ENCODE results near the gene YKT6.

Gene YKT6

DNA sequence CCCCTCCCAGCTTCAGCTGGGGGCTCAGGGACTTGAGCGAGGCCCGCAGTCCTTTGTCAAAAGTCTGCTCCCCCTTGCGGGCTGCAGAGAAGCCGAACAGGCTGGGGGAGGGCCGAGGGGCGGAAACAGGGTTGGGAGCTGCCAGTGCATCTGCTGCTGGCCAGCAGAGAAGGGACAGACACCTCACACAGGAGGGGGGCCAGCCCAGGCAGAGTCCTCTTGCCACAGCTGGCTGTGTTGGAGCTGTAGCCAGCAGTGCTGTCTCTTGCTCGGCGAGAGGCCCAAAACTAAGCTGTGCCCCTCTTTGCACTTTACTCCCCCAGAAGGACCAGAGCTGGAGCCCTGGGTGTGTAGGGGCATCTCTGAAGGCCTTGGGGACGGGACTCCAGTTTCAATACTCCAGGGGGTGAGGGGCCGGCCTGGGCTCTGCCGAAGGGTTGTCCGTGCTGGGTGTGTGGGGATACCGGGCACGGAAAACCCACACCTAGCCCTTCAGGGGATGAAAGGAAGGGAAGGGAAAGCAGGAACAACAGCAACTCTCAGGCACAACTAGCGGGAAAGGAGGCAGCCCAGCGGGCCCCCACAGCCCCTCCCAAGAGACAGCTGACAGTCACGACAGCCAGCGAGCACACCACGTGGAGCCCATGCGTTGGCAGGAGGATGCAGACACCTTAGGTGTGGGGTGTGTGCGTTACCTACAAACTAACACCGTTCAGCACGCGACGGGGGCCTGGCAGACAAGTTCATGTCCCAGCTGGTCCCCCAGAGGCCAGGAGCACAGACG, 17.8 kb downstream of the YKT6 start:
- no peak for DNase-seq (ENCODE audit: low read depth, low spot score)

DNA sequence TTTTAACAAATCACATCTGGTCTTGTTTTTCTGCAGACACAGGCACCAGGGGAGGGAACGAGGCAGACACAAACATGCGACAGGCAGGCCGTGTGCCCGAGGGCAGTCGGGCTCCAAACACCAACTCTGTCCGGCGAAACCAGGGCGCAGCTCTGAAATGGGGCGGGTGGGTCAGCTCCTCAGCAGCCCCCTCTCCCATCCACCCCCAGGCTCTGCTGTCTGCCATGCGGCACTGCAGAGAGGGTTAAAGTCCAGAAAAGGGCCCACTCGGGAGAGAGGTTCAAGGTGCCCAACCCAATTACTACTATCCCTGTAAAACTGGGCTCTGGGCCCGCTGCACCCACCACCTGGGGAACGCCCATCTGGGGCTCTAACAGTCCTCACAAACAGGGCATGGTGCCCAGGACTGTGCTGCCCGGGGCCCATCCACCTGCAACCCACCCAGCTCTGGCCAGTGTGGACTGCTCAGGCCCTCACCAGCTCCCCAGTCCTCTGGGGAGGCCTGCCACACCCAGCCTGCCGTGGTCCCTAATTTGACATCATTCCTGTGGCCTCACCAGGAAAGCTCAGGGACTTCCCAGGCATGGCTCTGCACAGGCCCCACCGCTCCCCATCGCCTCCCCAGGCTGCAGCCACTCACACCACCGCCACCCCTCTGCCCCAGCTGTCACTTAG, 18.7 kb downstream of the YKT6 start:
- DNase-seq (ENCODE audit: low read depth, low spot score), result no peak

DNA sequence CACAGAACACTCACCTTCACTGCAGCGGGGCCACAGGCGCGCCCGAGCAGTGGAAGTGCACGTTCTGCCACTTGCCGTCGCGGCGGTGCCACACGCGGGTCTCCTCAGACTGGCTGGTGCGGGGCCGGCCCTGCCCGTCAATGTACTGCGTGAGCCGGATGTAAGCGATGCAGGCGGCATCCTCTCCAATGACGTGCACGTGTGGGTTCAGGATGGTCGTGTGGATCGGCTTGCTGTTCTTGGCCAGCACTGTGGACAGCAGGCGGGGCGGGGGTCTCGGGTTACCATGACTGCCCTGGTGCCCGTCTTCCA, 19.2 kb downstream of the YKT6 start:
- DNase-seq (ENCODE audit: low read depth, low spot score), result no peak

DNA sequence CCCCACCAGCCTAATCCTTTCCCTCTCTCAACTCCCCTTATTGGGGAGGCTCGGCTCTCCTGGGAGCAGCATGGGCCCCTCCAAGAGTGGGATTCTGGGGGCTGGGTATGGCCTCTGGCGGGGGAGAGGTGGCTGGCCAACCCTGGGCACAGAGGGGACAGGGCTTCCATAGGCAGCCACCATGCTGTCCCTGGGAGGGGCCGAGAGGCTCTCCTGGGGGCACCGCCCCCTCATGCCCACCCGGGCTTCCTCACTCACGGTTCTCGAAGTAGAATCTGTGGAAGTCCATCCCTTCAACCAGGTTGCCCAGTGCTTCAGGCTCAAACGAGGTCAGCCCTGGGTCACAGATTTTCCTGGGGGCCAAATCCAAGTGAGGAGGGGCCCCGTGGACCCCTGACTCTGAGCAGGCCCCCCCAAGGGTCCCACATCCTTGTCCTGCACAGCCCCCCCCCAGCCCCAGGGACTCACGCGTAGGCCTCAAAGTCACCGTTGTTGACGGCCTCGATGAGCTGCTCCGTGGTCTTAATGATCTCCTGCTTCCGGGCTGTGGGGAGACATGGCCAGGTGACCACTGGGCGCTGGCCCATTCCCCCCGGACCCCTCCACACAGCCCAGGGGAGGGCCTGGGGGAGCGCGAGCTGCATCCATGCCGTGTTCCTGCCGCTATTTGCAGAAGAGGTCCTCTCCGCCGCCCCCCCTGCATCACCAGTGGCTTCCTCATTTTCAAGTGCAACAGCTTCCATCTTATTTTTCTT, 19.8 kb downstream of the YKT6 start:
- DNase-seq (ENCODE audit: low read depth, low spot score), result no peak

DNA sequence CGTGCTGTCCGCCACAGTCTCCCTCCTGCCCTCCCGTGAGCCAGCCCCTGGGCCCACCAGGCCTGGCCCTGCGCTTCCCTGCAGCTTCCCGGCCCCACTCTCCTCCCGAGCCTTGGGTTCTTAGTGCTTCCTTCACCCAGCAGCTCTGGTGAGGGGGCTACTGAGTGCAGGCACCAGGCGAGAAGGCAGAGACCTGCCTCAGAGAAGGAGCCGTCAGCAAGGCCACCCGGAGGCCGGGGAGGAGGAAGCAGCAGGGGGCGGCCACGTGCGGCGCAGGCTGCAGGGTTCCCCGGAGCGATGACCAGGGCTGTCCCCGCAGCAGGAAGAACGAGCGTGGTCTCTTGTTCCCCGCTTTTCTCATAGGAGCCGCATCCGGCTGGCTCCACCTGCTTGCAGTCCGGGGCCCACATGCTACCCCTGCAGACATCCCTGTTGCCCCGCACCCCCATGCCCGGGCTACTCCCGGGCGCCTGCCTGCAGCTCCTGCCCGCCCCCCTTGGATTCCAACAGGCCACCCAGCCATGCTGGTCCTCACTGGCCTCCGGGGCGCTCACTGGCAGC, 20.5 kb downstream of the YKT6 start:
- DNase-seq (ENCODE audit: low read depth, low spot score), result no peak

DNA sequence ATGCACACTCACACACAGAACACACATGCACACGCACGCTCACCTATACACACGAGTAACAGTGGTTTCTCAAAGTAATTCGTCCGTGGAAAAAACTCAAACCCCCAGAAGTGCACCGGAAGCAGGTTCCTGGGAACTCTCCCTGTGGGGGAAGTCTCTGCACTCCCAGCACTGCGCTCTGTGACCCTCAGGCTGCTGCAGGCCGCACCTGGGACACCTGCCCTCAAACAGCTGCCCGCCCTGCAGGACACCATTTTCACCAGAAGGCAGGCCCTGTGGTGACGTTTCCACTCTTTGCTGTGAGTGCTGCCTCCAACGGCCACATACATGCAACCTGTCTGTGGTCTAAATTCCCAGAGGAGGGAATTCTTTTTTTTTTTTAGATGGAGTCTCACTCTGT, 21.3 kb downstream of the YKT6 start:
- no peak for DNase-seq (ENCODE audit: low read depth, low spot score)

DNA sequence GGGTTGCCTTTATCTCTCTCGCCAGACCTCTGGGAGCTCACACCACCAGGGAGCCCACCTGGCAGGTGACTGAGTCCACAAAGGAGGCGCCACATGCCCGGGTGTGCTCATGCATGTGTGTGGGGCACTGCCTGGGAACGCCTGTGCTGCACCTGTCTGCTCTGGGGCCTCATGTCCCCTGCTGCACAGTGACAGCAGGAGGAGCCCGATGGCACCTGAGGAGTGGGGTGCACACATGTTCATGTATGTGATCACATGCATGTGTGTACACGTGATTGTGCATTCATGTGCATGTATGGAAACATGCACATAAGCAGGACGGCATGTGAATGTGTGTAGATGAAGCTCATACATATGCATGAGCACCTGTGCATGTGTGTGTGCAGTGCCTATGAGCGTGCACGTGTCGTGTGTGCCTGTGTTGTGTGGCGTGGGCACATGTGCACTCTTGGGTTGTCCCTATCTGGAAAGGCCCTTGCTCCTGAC, 22.0 kb downstream of the YKT6 start:
- no peak for DNase-seq (ENCODE audit: low read depth, low spot score)

DNA sequence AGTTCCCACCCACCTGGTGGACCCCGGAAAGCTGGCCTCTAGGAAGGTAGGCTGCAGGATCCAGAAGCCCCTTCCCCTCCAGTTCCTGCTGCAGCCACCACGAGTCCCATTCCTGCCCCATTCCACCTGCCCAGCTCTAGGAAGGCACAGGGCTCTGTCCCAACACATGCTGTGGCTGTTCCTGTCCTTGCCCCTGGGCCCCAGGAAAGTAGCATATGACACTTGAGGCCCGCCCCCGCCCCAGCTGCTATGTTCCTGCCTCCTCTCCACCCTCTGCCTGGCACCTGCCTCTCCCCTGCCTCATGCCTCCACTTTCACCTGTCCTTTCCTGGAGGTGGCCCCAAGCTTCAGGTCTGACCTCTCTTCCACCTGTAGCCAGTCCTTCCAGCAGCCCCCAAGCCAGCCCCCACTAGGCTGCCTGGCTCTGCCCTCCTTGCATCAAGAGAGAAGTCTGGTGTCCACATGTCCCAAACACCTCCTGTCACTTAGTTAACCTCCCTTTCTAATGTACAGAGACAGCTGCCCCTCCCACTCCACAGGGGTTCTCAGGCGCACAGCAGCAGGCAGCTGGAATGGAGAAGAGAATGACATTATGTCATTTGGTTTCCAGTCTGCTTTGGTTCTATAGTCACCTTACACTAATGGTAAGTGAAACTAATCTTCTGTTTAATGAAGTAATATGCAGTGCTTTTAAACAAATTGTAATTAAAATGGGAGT, 22.7 kb downstream of the YKT6 start:
- no peak for DNase-seq (ENCODE audit: low read depth, low spot score)

DNA sequence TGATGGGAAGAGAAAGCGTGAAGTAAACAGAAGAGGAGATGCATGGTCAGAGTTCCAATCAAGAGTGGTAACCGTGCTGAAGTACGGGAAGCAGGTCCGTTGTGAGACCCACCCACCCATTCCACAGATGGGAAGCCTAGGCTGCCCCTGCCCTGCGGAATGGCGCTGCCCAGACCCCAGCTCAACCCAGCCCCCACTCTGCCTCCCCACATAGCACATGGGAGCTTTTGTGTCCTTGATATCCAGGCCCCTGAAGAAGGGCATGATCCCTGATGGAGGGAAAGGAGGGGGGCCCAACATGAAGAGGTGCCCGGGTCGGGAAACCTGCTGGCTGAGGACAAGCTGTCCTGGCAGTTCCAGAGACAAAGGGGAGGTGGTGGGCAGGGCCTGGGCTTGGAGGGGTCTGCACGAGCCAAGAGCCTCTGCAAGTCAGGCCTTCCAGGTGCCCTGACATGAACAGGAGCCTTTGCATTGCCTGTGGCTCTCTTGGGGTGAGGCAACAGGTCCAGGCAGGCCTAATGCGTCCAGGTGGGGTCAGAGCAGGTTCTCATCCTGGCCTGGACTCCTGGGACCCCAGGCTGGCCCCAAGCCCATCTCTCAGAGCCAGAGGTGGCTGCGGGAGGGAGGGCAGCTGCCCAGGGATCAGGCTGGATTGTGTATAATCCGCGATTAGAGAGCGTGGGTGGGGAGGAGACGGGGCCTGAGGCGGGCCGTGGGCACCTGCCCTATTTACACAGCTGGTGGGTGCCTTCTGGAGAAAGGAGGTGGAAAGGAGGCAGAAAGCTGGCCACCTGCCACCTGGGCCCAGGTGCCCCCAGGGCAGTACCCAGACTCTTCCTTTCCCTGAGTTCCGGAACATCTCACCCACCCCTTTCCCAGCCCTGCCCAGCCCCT, 23.5 kb downstream of the YKT6 start:
- DNase-seq (ENCODE audit: low read depth, low spot score), result no peak

DNA sequence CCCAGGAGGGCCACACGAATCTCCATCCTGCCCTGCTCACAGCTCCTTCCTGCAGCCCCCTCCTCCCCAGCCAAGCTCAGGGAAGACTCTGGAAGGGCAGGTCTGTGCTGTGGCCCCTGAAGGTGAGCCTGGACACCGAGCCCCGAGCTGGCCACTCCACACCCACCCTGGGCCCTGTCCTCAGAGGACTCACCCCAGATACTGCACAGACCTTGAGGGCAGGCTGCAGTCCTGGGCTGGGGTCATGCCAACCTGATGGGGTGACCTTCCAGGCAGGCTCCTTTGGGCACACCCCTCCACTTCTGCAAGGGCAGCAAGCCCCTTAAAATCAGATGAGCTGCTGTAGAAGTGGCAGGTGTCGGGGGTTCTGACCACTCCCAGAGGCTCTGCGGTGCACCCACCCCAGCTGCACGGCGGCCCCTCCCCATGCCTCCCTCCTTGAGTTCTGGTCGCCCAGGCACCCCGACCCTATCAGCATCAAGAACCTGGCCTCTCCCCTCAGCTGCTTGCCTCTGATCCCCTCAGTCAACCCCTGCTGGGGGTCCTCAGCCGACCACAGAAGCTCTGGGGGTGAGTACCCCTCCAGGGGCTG, 24.3 kb downstream of the YKT6 start:
- DNase-seq (ENCODE audit: low read depth, low spot score), result no peak

DNA sequence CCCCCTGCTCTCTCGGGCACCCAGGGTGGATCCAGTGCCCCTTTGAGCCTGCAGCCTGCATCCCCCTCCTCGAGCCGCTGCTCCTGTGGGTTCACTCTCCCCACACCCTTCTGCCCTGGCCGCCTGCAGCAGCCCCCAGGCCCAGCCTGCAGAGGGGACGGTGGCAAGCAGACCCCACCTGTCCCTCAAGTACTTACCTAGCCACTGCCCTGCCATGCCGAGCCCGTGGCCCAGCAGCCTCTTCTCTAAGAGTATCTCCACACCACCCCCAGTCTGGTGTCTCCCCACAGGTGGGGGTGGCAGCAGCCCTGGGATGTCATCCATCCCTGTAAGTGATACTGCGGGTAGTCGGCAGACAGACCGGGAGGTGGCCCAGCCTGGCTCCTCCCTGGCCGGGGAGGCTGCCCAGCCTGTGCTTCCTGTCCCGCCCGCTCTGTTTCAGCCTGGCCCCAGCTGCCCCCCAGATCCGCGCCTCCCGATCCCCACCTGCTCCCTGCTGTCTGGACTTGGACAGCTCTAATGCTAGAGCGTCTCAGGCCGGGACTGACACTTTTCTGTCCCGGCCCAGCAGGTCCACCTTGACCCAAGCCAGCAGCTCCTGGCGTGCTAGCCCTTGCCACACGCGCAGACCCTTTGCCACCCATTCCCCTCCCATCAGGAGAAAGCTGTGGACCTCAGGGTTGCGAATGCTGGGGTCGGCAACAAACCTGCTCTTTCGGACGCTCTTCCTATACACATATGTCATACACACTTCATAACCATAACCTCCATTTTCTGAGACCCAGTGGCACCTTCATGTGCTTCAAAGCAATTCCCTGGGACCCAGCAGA, 25.0 kb downstream of the YKT6 start:
- no peak for DNase-seq (ENCODE audit: low read depth, low spot score)

DNA sequence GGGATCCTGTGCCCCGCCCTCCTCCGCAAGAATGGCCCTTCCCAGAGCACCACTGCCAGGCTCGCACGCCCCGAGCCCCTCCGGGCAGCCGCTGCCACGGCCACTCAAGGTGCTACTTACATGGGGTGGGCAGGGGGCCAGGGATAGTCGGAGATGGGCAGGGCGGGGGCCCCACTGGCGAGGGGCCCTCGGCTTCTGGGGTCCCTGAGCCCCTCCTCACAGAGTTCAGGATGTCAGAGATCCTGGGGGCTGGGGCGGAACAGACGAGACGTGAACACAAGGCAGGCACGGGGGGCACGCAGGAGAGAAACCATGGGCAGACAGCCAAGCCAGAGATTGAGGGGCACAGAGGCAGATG, 25.6 kb downstream of the YKT6 start:
- DNase-seq (ENCODE audit: low read depth, low spot score), result no peak

DNA sequence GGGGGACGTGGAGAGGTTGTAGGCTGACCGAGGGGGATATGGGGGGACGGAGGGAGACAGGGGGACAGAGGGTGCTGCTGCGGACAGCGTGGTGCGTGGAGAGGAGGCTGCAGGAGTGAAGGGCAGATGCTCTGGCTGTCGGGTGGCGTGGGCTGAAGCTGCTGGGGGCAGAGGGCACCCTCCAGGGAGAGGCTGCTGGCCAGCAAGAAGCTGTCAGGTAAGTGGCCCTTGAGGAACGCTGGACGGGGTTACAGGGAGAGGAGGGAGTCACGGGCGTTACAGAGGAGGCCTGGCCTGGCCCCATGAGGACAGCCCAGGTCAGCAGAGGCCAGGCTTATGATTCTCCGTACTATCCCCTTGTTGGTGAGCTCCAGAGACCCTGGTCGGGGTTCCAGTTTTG, 27.1 kb downstream of the YKT6 start:
- DNase-seq (ENCODE audit: low read depth, low spot score), result no peak

DNA sequence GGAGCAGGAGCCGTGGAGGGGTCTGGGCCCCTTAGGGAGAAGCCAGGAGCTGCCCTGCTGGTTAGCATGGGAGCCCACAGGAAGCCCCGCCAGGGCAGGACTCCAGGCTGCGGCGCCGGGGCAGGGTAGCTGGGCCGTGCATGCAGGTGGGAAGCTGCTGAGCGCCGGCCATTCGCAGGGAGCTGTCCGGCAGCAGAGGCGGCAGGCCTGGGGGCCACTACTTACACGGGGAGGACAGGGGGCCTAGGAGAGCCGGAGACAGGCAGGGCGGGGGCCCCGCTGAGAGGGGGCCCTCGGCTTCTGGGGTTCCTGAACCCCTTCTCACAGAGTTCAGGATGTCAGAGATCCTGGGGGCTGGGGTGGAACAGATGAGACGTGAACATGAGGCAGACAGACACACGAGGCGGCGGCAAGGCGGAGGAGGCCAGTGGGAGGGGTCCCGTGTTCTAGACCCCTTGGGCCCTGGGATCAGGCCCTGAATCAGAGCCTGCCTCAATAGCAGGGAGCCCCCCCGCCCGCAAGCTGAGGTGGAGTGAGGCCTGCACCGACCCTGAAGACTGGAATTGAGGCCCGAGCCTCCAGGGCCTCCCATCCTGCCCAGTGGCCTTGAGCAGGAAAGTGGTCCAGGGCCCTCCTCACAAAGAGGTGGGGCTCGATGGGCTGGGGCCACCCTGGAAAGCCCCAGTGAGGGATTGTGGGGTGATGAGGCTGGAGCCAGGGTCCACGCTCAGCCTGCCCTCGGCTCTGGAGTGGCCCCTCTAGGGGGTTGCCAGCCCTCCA, 28.0 kb downstream of the YKT6 start:
- no peak for DNase-seq (ENCODE audit: low read depth, low spot score)

DNA sequence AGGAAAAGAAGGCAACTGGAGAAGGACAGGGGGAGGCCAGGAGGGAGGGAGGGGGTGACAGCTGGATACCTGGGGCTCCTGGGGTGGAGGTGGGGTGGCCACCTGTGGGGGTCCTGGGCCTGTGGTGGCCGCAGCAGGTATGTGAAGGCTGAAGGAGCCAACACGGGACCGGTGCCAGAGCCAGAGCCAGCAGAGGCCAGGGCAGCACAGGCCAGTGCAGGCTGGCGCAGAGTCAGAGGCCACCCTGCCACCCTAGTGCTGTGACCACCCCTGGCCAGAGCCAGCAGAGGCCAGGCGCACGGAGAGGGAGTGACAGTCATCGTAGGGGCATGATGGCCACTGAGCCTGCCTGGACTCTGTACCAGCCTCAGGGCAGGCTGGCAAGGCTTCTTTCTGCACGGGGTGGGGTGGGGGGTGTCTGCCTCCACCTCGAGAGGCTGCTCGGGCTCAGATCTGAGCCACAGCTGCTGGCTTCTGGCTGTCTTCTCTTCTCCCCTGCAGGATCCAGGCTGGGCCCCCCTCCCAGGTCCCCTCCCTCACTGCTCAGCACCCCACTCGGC, 28.8 kb downstream of the YKT6 start:
- no peak for DNase-seq (ENCODE audit: low read depth, low spot score)

DNA sequence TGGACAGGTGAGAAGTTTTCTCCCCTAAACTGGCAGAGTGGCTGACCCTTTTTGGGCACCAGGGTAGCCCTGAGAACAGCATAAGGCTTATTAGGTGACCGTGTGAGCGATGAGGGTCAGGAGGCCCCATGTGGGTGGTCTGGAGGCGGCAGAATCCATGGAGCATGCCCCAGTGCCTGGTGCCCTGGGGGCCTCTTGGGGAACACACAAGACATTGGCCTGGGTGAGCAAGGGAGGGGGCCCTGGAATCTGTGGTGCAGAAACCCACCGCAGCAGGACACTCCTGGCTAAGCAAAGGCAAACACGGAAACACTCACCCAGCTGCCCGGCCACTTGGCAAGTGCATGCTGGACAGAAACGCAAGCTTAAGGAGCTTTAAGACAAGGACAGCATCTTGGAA, 29.5 kb downstream of the YKT6 start:
- DNase-seq (ENCODE audit: low read depth, low spot score), result no peak

DNA sequence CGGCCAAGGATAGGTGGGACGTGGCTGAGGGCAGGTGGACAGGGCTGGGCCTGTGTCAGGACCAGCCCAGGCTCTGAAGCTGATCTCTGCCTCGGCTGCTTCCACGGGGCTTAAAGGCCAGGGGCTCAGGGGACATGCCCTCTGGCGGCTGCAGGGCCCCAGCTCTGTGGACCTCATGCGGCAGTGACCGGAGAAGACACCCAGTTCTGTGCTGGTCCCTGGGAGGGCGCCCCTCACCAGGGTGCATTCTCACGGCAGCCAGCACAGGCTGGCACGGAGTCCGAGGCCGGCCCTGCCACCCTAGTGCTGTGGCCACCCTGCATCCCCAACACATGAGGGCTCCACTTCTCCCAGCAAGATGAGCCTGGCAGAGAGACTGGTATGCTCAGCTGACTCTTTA, 30.3 kb downstream of the YKT6 start:
- no peak for DNase-seq (ENCODE audit: low read depth, low spot score)

DNA sequence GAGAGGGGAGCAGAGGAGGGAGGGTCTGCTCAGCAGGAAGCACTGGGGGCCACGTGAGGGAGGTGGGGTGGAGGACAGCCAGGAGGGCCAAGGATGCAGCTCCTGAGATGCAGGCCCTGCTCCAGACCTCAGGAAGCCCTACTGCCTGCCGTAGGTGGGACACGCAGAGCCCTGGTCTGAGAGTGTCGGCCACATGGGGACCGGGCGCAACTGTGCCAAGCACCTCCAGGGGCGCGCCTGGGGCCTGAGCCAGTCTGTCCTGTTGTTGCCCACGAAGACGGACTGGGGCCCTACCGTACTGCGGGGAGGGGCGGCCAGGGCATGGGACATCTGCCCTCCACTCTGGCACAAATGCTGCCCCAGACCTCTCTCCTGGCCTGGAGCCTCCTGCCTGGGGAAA, 31.6 kb downstream of the YKT6 start:
- no peak for DNase-seq (ENCODE audit: low read depth, low spot score)

Data from brain pericyte (primary cell).